ENCODE results near the gene MRPL2. TPM values are rescaled to one million over a fixed set of nuclear protein-coding genes. Genes with fewer than 3 reads are reported as not detected.
A peak's percentile ranks its signal among the peaks of the same experiment; 100 is the strongest.

MRPL2 gene
- total RNA-seq, 1 donor from 2014 or later: 39.7 TPM

GRCh38 chr6:43077333-43077809 is 18.1 kb upstream of the MRPL2 start:
- Mint-ChIP-seq H3K9me3 (ENCODE audit: unreplicated experiment) (no peaks in the 10 kb centered on the region), H3K4me1 (ENCODE audit: unreplicated experiment) (peaks cover 38% of the 10 kb centered on the region), H3K27me3 (ENCODE audit: unreplicated experiment) (peaks cover 9% of the 10 kb centered on the region), H3K36me3 (ENCODE audit: low read depth, unreplicated experiment) (peaks cover 22% of the 10 kb centered on the region), H3K27ac (ENCODE audit: unreplicated experiment) (peak overlapping the region; percentile 43), H3K4me3 (ENCODE audit: unreplicated experiment) (peak overlapping the region; percentile 80)
- TF ChIP-seq CTCF (IDR thresholded peaks at IDR 0.05; ENCODE audit: unreplicated experiment): no peak
- DNase-seq (ENCODE audit: low spot score): no peak

- Mint-ChIP-seq H3K27me3 (ENCODE audit: unreplicated experiment) (peaks cover 11% of the 10 kb centered on the region), H3K27ac (ENCODE audit: unreplicated experiment) (peak overlapping the region; percentile 42), H3K4me1 (ENCODE audit: unreplicated experiment) (peaks cover 45% of the 10 kb centered on the region), H3K4me3 (ENCODE audit: unreplicated experiment) (peak overlapping the region; percentile 80), H3K9me3 (ENCODE audit: unreplicated experiment) (no peaks in the 10 kb centered on the region), H3K36me3 (ENCODE audit: low read depth, unreplicated experiment) (peaks cover 28% of the 10 kb centered on the region)
- DNase-seq (ENCODE audit: low spot score): peak; percentile 49
- no peak for TF ChIP-seq CTCF (IDR thresholded peaks at IDR 0.05; ENCODE audit: unreplicated experiment)
Measured at GRCh38 chr6:43076464-43077332, 17.5 kb upstream of the MRPL2 start.

- DNase-seq (ENCODE audit: low spot score): peak; percentile 87
- Mint-ChIP-seq H3K9me3 (ENCODE audit: unreplicated experiment) (no peaks in the 10 kb centered on the region), H3K4me3 (ENCODE audit: unreplicated experiment) (peak within 1 kb of the TSS; percentile 84), H3K4me1 (ENCODE audit: unreplicated experiment) (peaks cover 50% of the 10 kb centered on the region), H3K36me3 (ENCODE audit: low read depth, unreplicated experiment) (peaks cover 25% of the 10 kb centered on the region), H3K27me3 (ENCODE audit: unreplicated experiment) (peaks cover 13% of the 10 kb centered on the region), H3K27ac (ENCODE audit: unreplicated experiment) (peak within 1 kb of the TSS; percentile 42)
- no peak for TF ChIP-seq CTCF (IDR thresholded peaks at IDR 0.05; ENCODE audit: unreplicated experiment)
Measured at GRCh38 chr6:43075670-43076463, 16.6 kb upstream of the MRPL2 start, which contains the start of gene PTK7. TSS of gene PTK7 (plus strand) at chr6:43076314. CDS start at chr6:43076489, 175 bp downstream.

- H3K27me3 Mint-ChIP-seq (ENCODE audit: unreplicated experiment): peaks cover 13% of the 10 kb centered on the region
- DNase-seq (ENCODE audit: low spot score): no peak
- H3K36me3 Mint-ChIP-seq (ENCODE audit: low read depth, unreplicated experiment): peaks cover 24% of the 10 kb centered on the region
- no peak for TF ChIP-seq CTCF (IDR thresholded peaks at IDR 0.05; ENCODE audit: unreplicated experiment)
- H3K4me3 Mint-ChIP-seq (ENCODE audit: unreplicated experiment): peak overlapping the region; percentile 84
- no peak overlapping the region for H3K27ac Mint-ChIP-seq (ENCODE audit: unreplicated experiment)
- no peaks in the 10 kb centered on the region for H3K9me3 Mint-ChIP-seq (ENCODE audit: unreplicated experiment)
- peaks cover 57% of the 10 kb centered on the region for H3K4me1 Mint-ChIP-seq (ENCODE audit: unreplicated experiment)
Measured at GRCh38 chr6:43074847-43075669, 15.8 kb upstream of the MRPL2 start.

All from endothelial cell (in vitro differentiated cells).